GM21390 (cell line): Measurements from ENCODE around the gene AGBL4.

Experiments used
- ATAC-seq: cut with Tn5 transposase; IDR thresholded peaks from one replicate; pipeline ENCODE4 v1.9.1; 2021; ENCODE audit not compliant: unreplicated experiment

AGBL4 gene

GRCh38 chr1:48568501-48568900 lies 1455.3 kb downstream of the AGBL4 start:
- ATAC-seq = no peak

GRCh38 chr1:48566492-48566891 lies 1457.3 kb downstream of the AGBL4 start:
- no peak for ATAC-seq

- ATAC-seq = no peak
Measured at GRCh38 chr1:48563021-48563420, 1460.7 kb downstream of the AGBL4 start.

- ATAC-seq = no peak
Measured at GRCh38 chr1:48561444-48561843, 1462.3 kb downstream of the AGBL4 start.

- no peak for ATAC-seq
Measured at GRCh38 chr1:48560577-48560976, 1463.2 kb downstream of the AGBL4 start.

GRCh38 chr1:48560116-48560515 lies 1463.6 kb downstream of the AGBL4 start:
- ATAC-seq = no peak

- no peak for ATAC-seq
Measured at GRCh38 chr1:48558366-48558765, 1465.4 kb downstream of the AGBL4 start.

- no peak for ATAC-seq
Measured at GRCh38 chr1:48556186-48556850, 1467.4 kb downstream of the AGBL4 start.

- ATAC-seq = no peak
Measured at GRCh38 chr1:48555271-48555670, 1468.5 kb downstream of the AGBL4 start.

GRCh38 chr1:48552903-48553606 lies 1470.7 kb downstream of the AGBL4 start:
- ATAC-seq = no peak

GRCh38 chr1:48552420-48552819 lies 1471.3 kb downstream of the AGBL4 start:
- no peak for ATAC-seq

- no peak for ATAC-seq
Measured at GRCh38 chr1:48548985-48549384, 1474.8 kb downstream of the AGBL4 start.

GRCh38 chr1:48547561-48548220 lies 1476.1 kb downstream of the AGBL4 start:
- no peak for ATAC-seq

- no peak for ATAC-seq
Measured at GRCh38 chr1:48543854-48544253, 1479.9 kb downstream of the AGBL4 start.

GRCh38 chr1:48540587-48540986 lies 1483.2 kb downstream of the AGBL4 start:
- no peak for ATAC-seq

GRCh38 chr1:48536477-48536876 lies 1487.3 kb downstream of the AGBL4 start:
- ATAC-seq = no peak

GRCh38 chr1:48532976-48533375 lies 1490.8 kb downstream of the AGBL4 start:
- ATAC-seq = no peak

GRCh38 chr1:48530727-48531351 lies 1492.9 kb downstream of the AGBL4 start:
- ATAC-seq = peak; percentile 82

- ATAC-seq = no peak
Measured at GRCh38 chr1:48527051-48527450, 1496.7 kb downstream of the AGBL4 start.

- no peak for ATAC-seq
Measured at GRCh38 chr1:48526008-48526710, 1497.6 kb downstream of the AGBL4 start.

- ATAC-seq = no peak
Measured at GRCh38 chr1:48524892-48525467, 1498.8 kb downstream of the AGBL4 start.
